GM12878 (cell line): ENCODE results near the gene HAUS7. TPM values are rescaled to one million over a fixed set of nuclear protein-coding genes. Genes with fewer than 3 reads are reported as not detected.

ENCODE experiments used
- ATAC-seq: fragments of 200-7000 bp; cut with Tn5 transposase; 3 replicates; pipeline ENCODE4 v1.9.1; 2020; ENCODE audit warnings: mild to moderate bottlenecking, moderate library complexity
- BruUV-seq: library from RNA; stranded (reverse); fragments of 400-500 nt; replicated peaks from 2 replicates; lab custom pipeline; 2021; lab: Mats Ljungman, UMichigan
- CTCF ChIA-PET: fragments of 300-600 bp; sonication (Branson Sonifier 250); formaldehyde crosslinking; extraction: SDS; loops from one replicate; lab custom pipeline; 2021; ENCODE audit warnings: inconsistent platforms; lab: Yijun Ruan, JAX
- POLR2A ChIA-PET: fragments of 350-600 bp; formaldehyde crosslinking; extraction: SDS; loops from one replicate; lab custom pipeline; 2021; ENCODE audit warnings: inconsistent platforms; lab: Charles Lee
- RAD21 ChIA-PET: fragments of 300-600 bp; sonication (Branson Sonifier 250); formaldehyde crosslinking; loops from one replicate; lab custom pipeline; 2023; ENCODE audit warnings: antibody characterized with exemption; ENCODE audit not compliant: unreplicated experiment; lab: Charles Lee
- SMC1A ChIA-PET: fragments of 300-600 bp; sonication (Branson Sonifier 250); formaldehyde crosslinking; loops from one replicate; lab custom pipeline; 2023; ENCODE audit not compliant: unreplicated experiment, uncharacterized antibody; lab: Charles Lee
- DNase-seq: peaks from one replicate; pipeline ENCODE4 v3.0.0-alpha.2; 2011; ENCODE audit warnings: low read depth, low spot score
- FAIRE-seq: peaks from 3 replicates; lab custom pipeline; 2011; peaks lifted over from hg19 to GRCh38; lab: Jason Lieb, UNC
- H2AFZ ChIP-seq: 2 replicates; pipeline ENCODE4 v1.6.0; 2011; ENCODE audit warnings: low read depth, low read length, control low read depth; ENCODE audit not compliant: control insufficient read depth
- H3K27ac ChIP-seq: 2 replicates; pipeline ENCODE4 v1.5.1; 2011; ENCODE audit warnings: control low read depth; ENCODE audit not compliant: control insufficient read depth, insufficient read depth
- H3K27me3 ChIP-seq, 2 experiments: replicated peaks in 1 of 2; 2 replicates each; pipeline versions ENCODE4 v1.6.0 to v1.6.1; 2011; ENCODE audit warnings: low read length in 1 of 2; ENCODE audit not compliant: control insufficient read depth in 2 of 2, insufficient read depth in 2 of 2
- H3K36me3 ChIP-seq, 2 experiments: 2 replicates each; pipeline ENCODE4 v1.5.1; 2011; ENCODE audit warnings: low read length in 1 of 2; ENCODE audit not compliant: control insufficient read depth in 2 of 2, insufficient read depth in 2 of 2
- H3K4me1 ChIP-seq: 2 replicates; pipeline ENCODE4 v1.6.1; 2011; ENCODE audit warnings: mild to moderate bottlenecking, low read length, moderate library complexity, mixed read lengths; ENCODE audit not compliant: control insufficient read depth, insufficient read depth
- H3K4me2 ChIP-seq: 2 replicates; pipeline ENCODE4 v1.6.0; 2011; ENCODE audit warnings: control low read depth; ENCODE audit not compliant: control insufficient read depth, insufficient read depth
- H3K4me3 ChIP-seq: fragments of 200-600 bp; sonication (generic); 2 replicates; pipeline ENCODE4 v1.5.1; 2016
- H3K79me2 ChIP-seq: 2 replicates; pipeline ENCODE4 v1.6.0; 2011; ENCODE audit warnings: low read length; ENCODE audit not compliant: control insufficient read depth, insufficient read depth
- H3K9ac ChIP-seq: 2 replicates; pipeline ENCODE4 v1.8.0; 2011; ENCODE audit warnings: low read length, control low read depth, mixed read lengths; ENCODE audit not compliant: control insufficient read depth, insufficient read depth
- H3K9me3 ChIP-seq: replicated peaks from 3 replicates; pipeline ENCODE4 v1.5.1; 2011; ENCODE audit warnings: mild to moderate bottlenecking, low read length; ENCODE audit not compliant: control insufficient read depth, insufficient read depth
- H4K20me1 ChIP-seq: 2 replicates; pipeline ENCODE4 v1.6.0; 2011; ENCODE audit not compliant: control insufficient read depth, insufficient read depth
- BMI1 ChIP-seq: fragments of 450-650 bp; IDR thresholded peaks from 2 replicates; pipeline ENCODE4 v1.6.1; 2016; ENCODE audit warnings: mild to moderate bottlenecking, moderate library complexity, borderline replicate concordance
- MAX ChIP-seq: IDR thresholded peaks from 2 replicates; pipeline ENCODE4 v1.6.1; 2012; ENCODE audit warnings: low read depth, low read length, improper control_type of control experiment
- NR2F1 ChIP-seq: fragments of 450-650 bp; conservative IDR thresholded peaks from 2 replicates; pipeline ENCODE4 v1.6.1; 2017; ENCODE audit warnings: mild to moderate bottlenecking
- PAX5 ChIP-seq: IDR thresholded peaks from 2 replicates; pipeline ENCODE4 v1.6.1; 2011; ENCODE audit warnings: low read depth, low read length, borderline replicate concordance
- POLR2AphosphoS2 ChIP-seq: IDR thresholded peaks from 2 replicates; pipeline ENCODE4 v1.6.1; 2011; ENCODE audit warnings: low read depth, mild to moderate bottlenecking, low read length, improper control_type of control experiment, moderate library complexity
- SMAD5 ChIP-seq: IDR thresholded peaks from 2 replicates; pipeline ENCODE4 v1.6.1; 2016; ENCODE audit warnings: antibody characterized with exemption, low read depth
- SP1 ChIP-seq: IDR thresholded peaks from one replicate; pipeline ENCODE4 v1.6.1; 2011; ENCODE audit warnings: low read depth, low read length
- TCF12 ChIP-seq: IDR thresholded peaks from 2 replicates; pipeline ENCODE4 v1.6.1; 2011; ENCODE audit warnings: low read depth, mild to moderate bottlenecking, low read length
- USF2 ChIP-seq: IDR thresholded peaks from 2 replicates; pipeline ENCODE4 v1.6.1; 2011; ENCODE audit warnings: low read depth, low read length, improper control_type of control experiment, borderline replicate concordance
- YY1 ChIP-seq: IDR thresholded peaks from 2 replicates; pipeline ENCODE4 v1.6.1; 2011; ENCODE audit warnings: low read depth, mild to moderate bottlenecking, low read length
- WGBS: methylation state at CpG from one replicate; pipeline ENCODE4 v1.1.6; 2016; ENCODE audit warnings: low lambda C conversion rate; ENCODE audit not compliant: insufficient replicate concordance, insufficient coverage; ENCODE audit errors: missing lambda C conversion rate; 5-methylcytosine and 5-hydroxymethylcytosine counted together
- in situ Hi-C: fragments of 300-500 bp; cut with MboI; formaldehyde crosslinking; loops from 9 replicates; pipeline ENCODE4 v1.14.3; 2018; ENCODE audit warnings: mixed read lengths
- intact Hi-C: fragments of 100-400 bp; cut with micrococcal nuclease; formaldehyde crosslinking; loops from one replicate; pipeline ENCODE4 v1.14.2; 2022; ENCODE audit not compliant: unreplicated experiment
- polyA plus RNA-seq, 11 experiments: library from polyadenylated mRNA; depleted of rRNA in 4 of 11; unstranded in 6 of 11; stranded (reverse) in 5 of 11; fragments of >200 nt; fragmentation: Nextera tagmentation in 4 of 11; fragmentation: Illumina TruSeq in 1 of 11; extraction: Ambion mirVana in 4 of 11; extraction: Trizol in 1 of 11; gene quantifications; 1 replicate in 1 of 11; 2 replicates in 10 of 11; pipeline versions ENCODE4 v1.2.1 to v1.2.3, GENCODE V29; 2011 to 2016; ENCODE audit warnings: inconsistent platforms in 2 of 11, missing spikeins in 2 of 11, low read depth in 1 of 11
- total RNA-seq, 4 experiments: library from RNA; depleted of rRNA in 3 of 4; stranded (reverse); fragments of >200 nt in 3 of 4; fragmentation: Illumina TruSeq in 1 of 4; extraction: Trizol in 1 of 4; gene quantifications; 2 replicates each; pipeline versions ENCODE4 v1.2.1 to v1.2.3, GENCODE V29; 2013 to 2021

The HAUS7 gene
- total and polyA plus RNA-seq, 10 of the 15 experiments (the other 5 are each of a cell fraction or from before 2014, with no cell fraction given) = 6.7 to 63.3 (median 24.1) TPM

GRCh38 chrX:153502131-153502530, 31.8 kb upstream of the HAUS7 start:
- BruUV-seq = no TSS peak
- no peaks in the 10 kb centered on the region for H3K4me1 ChIP-seq
- no peaks in the 10 kb centered on the region; the same call in 2 of the 3 replicates for H3K9me3 ChIP-seq
- no peaks in the 10 kb centered on the region for H4K20me1 ChIP-seq
- intact Hi-C loops = no loop called here
- no peaks in the 10 kb centered on the region for H3K79me2 ChIP-seq
- in situ Hi-C loops = loop anchor here (10.0 kb wide), 1 partner anchor 557 kb away; no protein-coding TSS in a partner anchor
- H3K36me3 ChIP-seq = no peaks in the 10 kb centered on the region
- ATAC-seq (no peak), FAIRE-seq (no peak), DNase-seq (no peak)
- H3K4me3 ChIP-seq = no peak overlapping the region
- no peaks in the 10 kb centered on the region for H3K27me3 ChIP-seq
- no peak for TF ChIP-seq USF2
- TF ChIP-seq SP1 = no peak
- TF ChIP-seq MAX = no peak
- TF ChIP-seq POLR2AphosphoS2 = no peak
- no peak for TF ChIP-seq TCF12
- TF ChIP-seq SMAD5 = no peak
- no peak for TF ChIP-seq PAX5
- TF ChIP-seq BMI1 = no peak
- TF ChIP-seq NR2F1 = no peak
- no peak for TF ChIP-seq YY1
- 58% methylated on average over 8 of the region's 10 CpGs for WGBS
- ChIA-PET SMC1A (interaction anchor here (1.1 kb wide), 1 partner anchor 12 kb away, joined by 3 read pairs; no protein-coding TSS in a partner anchor), RAD21 (no interaction called here), POLR2A (no interaction called here), CTCF (no interaction called here)
- no peak overlapping the region for H3K27ac ChIP-seq
- H2AFZ ChIP-seq = no peak overlapping the region
- H3K4me2 ChIP-seq = no peak overlapping the region
- no peak overlapping the region for H3K9ac ChIP-seq
